GM23338 (cell line): ENCODE data around the gene CSTPP1. TPM values are rescaled to one million over a fixed set of nuclear protein-coding genes. Genes with fewer than 3 reads are reported as not detected.

ENCODE experiments used
- ATAC-seq: fragments of 200-7000 bp; cut with Tn5 transposase; 3 replicates; pipeline ENCODE4 v1.9.1; 2020
- DNase-seq: peaks from one replicate; pipeline ENCODE4 v3.0.0-alpha.2; 2015; ENCODE audit warnings: low spot score
- H2AFZ ChIP-seq: fragments of 200-600 bp; sonication (generic); 2 replicates; pipeline ENCODE4 v1.8.0; 2016; ENCODE audit warnings: antibody characterized with exemption, mild to moderate bottlenecking, moderate library complexity
- H3F3A ChIP-seq: fragments of 200-600 bp; sonication (generic); replicated peaks from 2 replicates; pipeline ENCODE4 v1.8.0; 2017; ENCODE audit warnings: antibody characterized with exemption, mixed run types, low read depth
- H3K27ac ChIP-seq: fragments of 200-600 bp; sonication (generic); 2 replicates; pipeline ENCODE4 v1.6.1; 2016; ENCODE audit warnings: low read depth
- H3K27me3 ChIP-seq: fragments of 200-600 bp; sonication (generic); 2 replicates; pipeline ENCODE4 v1.8.0; 2016; ENCODE audit warnings: mild to moderate bottlenecking, mixed run types, moderate library complexity; ENCODE audit not compliant: insufficient read depth
- H3K36me3 ChIP-seq: fragments of 200-600 bp; sonication (generic); 2 replicates; pipeline ENCODE4 v1.8.0; 2016; ENCODE audit warnings: mild to moderate bottlenecking; ENCODE audit not compliant: insufficient read depth
- H3K4me1 ChIP-seq: fragments of 200-600 bp; sonication (generic); 2 replicates; pipeline ENCODE4 v1.8.0; 2016; ENCODE audit warnings: mild to moderate bottlenecking, moderate library complexity; ENCODE audit not compliant: insufficient read depth
- H3K4me2 ChIP-seq: fragments of 200-600 bp; sonication (generic); 2 replicates; pipeline ENCODE4 v1.7.1; 2017; ENCODE audit warnings: mixed run types
- H3K4me3 ChIP-seq: fragments of 200-600 bp; sonication (generic); 2 replicates; pipeline ENCODE4 v1.6.1; 2016; ENCODE audit warnings: mixed run types
- H3K79me2 ChIP-seq: fragments of 200-600 bp; sonication (generic); replicated peaks from 2 replicates; pipeline ENCODE4 v1.8.0; 2017; ENCODE audit warnings: mild to moderate bottlenecking; ENCODE audit not compliant: insufficient read depth
- H3K9me2 ChIP-seq: fragments of 200-600 bp; sonication (generic); 2 replicates; pipeline ENCODE4 v1.8.0; 2017; ENCODE audit not compliant: insufficient read depth
- H4K20me1 ChIP-seq: fragments of 200-600 bp; sonication (generic); replicated peaks from 2 replicates; pipeline ENCODE4 v1.8.0; 2017; ENCODE audit warnings: mild to moderate bottlenecking; ENCODE audit not compliant: insufficient read depth
- H3K27ac Mint-ChIP-seq: 2 replicates; pipeline ENCODE4 v1.8.0; 2020; ENCODE audit warnings: inconsistent platforms, mild to moderate bottlenecking, moderate library complexity, mixed read lengths
- H3K27me3 Mint-ChIP-seq: 3 replicates; pipeline ENCODE4 v1.8.0; 2022; ENCODE audit warnings: low read depth, mild to moderate bottlenecking, moderate library complexity, mixed read lengths, inconsistent platforms; ENCODE audit not compliant: insufficient read depth, poor library complexity
- H3K36me3 Mint-ChIP-seq: 3 replicates; pipeline ENCODE4 v1.8.0; 2021; ENCODE audit warnings: low read depth, mild to moderate bottlenecking, inconsistent platforms, moderate library complexity, mixed read lengths
- H3K4me1 Mint-ChIP-seq: 3 replicates; pipeline ENCODE4 v1.8.0; 2020; ENCODE audit warnings: mild to moderate bottlenecking, inconsistent platforms, mixed read lengths
- H3K4me3 Mint-ChIP-seq: 3 replicates; pipeline ENCODE4 v1.8.0; 2021; ENCODE audit warnings: moderate library complexity, mild to moderate bottlenecking, inconsistent platforms, mixed read lengths
- H3K9me3 Mint-ChIP-seq: 3 replicates; pipeline ENCODE4 v1.8.0; 2020; ENCODE audit warnings: moderate library complexity, mild to moderate bottlenecking, inconsistent platforms, mixed read lengths
- EZH2 ChIP-seq: fragments of 200-600 bp; sonication (generic); IDR thresholded peaks from one replicate; pipeline ENCODE4 v1.8.0; 2017; ENCODE audit warnings: antibody characterized with exemption, mild to moderate bottlenecking, low read depth; ENCODE audit not compliant: unreplicated experiment
- EZH2phosphoT487 ChIP-seq: fragments of 200-600 bp; sonication (generic); IDR thresholded peaks from one replicate; pipeline ENCODE4 v1.8.1; 2018; ENCODE audit warnings: antibody characterized with exemption; ENCODE audit not compliant: unreplicated experiment
- JUNB ChIP-seq: IDR thresholded peaks from one replicate; pipeline ENCODE4 v1.6.1; 2016; ENCODE audit warnings: antibody characterized with exemption; ENCODE audit not compliant: unreplicated experiment
- STAT1 ChIP-seq: IDR thresholded peaks from one replicate; pipeline ENCODE4 v1.6.1; 2016; ENCODE audit warnings: antibody characterized with exemption; ENCODE audit not compliant: unreplicated experiment
- ZNF114 ChIP-seq: fragments of 250-450 bp; sonication (Bioruptor Pico); IDR thresholded peaks from 2 replicates; pipeline ENCODE4 v1.5.0; 2020; ENCODE audit warnings: mild to moderate bottlenecking, moderate library complexity
- polyA plus RNA-seq: library from polyadenylated mRNA; unstranded; fragments of >200 nt; fragmentation: Nextera tagmentation; extraction: Ambion mirVana; gene quantifications from 2 replicates; pipeline ENCODE4 v1.2.1, GENCODE V29; 2016
- total RNA-seq: library from RNA; depleted of rRNA; stranded (reverse); fragments of >200 nt; shearing (Covaris generic); gene quantifications from 2 replicates; pipeline ENCODE4 v1.2.3, GENCODE V29; 2014
- TF ChIP-seq, protein P1 (sequence below): fragments of 250-450 bp; sonication (Bioruptor Pico); IDR thresholded peaks from 2 replicates; pipeline ENCODE4 v1.5.0; 2020; ENCODE audit warnings: mild to moderate bottlenecking, moderate library complexity

CSTPP1 gene
- total and polyA plus RNA-seq, 2 experiments from 2014 or later, result 23.5 to 42.6 TPM

DNA sequence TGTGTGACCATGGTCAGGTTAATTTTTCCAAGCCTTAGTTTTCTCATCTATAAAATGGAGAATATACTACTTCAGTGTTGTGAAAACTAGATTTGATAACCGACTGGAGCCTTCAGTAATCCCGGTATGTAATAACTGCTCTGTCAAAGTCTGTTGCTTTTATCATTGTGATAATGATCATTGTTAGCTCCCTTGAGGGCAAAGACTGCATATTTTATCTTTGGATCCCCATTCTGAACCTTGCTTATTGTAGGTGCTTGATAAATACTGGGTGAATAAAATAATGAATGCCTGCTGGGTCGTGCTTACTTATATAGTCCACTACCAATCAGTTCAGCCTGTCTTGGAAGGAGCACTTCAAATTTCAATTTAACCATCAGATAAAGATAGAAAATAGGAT, 134.8 kb downstream of the CSTPP1 start:
- Histone ChIP-seq H3K79me2 (no peaks in the 10 kb centered on the region), H3K9me2 (no peaks in the 10 kb centered on the region), H3K27ac (0 out of 2 replicates have a peak overlapping the region, but pooled peaks have one; percentile 57), H4K20me1 (no peaks in the 10 kb centered on the region), H3K4me2 (no peak overlapping the region), H3K4me1 (peaks cover 20% of the 10 kb centered on the region), H3K36me3 (no peaks in the 10 kb centered on the region), H3F3A (0 out of 2 replicates have a peak, but pooled peaks cover 5% of the 10 kb centered on the region), H2AFZ (no peak overlapping the region), H3K27me3 (no peaks in the 10 kb centered on the region), H3K4me3 (no peak overlapping the region)
- Mint-ChIP-seq H3K27me3 (peaks cover 9% of the 10 kb centered on the region), H3K36me3 (no peaks in the 10 kb centered on the region), H3K9me3 (no peaks in the 10 kb centered on the region), H3K4me1 (peaks cover 25% of the 10 kb centered on the region), H3K27ac (no peak overlapping the region), H3K4me3 (no peak overlapping the region)
- ATAC-seq (no peak), DNase-seq (no peak)
- TF ChIP-seq, protein P1, sequence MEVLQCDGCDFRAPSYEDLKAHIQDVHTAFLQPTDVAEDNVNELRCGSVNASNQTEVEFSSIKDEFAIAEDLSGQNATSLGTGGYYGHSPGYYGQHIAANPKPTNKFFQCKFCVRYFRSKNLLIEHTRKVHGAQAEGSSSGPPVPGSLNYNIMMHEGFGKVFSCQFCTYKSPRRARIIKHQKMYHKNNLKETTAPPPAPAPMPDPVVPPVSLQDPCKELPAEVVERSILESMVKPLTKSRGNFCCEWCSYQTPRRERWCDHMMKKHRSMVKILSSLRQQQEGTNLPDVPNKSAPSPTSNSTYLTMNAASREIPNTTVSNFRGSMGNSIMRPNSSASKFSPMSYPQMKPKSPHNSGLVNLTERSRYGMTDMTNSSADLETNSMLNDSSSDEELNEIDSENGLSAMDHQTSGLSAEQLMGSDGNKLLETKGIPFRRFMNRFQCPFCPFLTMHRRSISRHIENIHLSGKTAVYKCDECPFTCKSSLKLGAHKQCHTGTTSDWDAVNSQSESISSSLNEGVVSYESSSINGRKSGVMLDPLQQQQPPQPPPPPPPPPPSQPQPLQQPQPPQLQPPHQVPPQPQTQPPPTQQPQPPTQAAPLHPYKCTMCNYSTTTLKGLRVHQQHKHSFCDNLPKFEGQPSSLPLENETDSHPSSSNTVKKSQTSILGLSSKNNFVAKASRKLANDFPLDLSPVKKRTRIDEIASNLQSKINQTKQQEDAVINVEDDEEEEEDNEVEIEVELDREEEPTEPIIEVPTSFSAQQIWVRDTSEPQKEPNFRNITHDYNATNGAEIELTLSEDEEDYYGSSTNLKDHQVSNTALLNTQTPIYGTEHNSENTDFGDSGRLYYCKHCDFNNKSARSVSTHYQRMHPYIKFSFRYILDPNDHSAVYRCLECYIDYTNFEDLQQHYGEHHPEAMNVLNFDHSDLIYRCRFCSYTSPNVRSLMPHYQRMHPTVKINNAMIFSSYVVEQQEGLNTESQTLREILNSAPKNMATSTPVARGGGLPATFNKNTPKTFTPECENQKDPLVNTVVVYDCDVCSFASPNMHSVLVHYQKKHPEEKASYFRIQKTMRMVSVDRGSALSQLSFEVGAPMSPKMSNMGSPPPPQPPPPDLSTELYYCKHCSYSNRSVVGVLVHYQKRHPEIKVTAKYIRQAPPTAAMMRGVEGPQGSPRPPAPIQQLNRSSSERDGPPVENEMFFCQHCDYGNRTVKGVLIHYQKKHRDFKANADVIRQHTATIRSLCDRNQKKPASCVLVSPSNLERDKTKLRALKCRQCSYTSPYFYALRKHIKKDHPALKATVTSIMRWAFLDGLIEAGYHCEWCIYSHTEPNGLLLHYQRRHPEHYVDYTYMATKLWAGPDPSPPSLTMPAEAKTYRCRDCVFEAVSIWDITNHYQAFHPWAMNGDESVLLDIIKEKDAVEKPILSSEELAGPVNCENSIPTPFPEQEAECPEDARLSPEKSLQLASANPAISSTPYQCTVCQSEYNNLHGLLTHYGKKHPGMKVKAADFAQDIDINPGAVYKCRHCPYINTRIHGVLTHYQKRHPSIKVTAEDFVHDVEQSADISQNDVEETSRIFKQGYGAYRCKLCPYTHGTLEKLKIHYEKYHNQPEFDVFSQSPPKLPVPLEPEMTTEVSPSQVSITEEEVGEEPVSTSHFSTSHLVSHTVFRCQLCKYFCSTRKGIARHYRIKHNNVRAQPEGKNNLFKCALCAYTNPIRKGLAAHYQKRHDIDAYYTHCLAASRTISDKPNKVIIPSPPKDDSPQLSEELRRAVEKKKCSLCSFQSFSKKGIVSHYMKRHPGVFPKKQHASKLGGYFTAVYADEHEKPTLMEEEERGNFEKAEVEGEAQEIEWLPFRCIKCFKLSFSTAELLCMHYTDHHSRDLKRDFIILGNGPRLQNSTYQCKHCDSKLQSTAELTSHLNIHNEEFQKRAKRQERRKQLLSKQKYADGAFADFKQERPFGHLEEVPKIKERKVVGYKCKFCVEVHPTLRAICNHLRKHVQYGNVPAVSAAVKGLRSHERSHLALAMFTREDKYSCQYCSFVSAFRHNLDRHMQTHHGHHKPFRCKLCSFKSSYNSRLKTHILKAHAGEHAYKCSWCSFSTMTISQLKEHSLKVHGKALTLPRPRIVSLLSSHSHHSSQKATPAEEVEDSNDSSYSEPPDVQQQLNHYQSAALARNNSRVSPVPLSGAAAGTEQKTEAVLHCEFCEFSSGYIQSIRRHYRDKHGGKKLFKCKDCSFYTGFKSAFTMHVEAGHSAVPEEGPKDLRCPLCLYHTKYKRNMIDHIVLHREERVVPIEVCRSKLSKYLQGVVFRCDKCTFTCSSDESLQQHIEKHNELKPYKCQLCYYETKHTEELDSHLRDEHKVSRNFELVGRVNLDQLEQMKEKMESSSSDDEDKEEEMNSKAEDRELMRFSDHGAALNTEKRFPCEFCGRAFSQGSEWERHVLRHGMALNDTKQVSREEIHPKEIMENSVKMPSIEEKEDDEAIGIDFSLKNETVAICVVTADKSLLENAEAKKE (CRISPR knock-in tag), result no peak

- Histone ChIP-seq H3K27ac (0 out of 2 replicates have a peak overlapping the region, but pooled peaks have one; percentile 57), H3K27me3 (no peaks in the 10 kb centered on the region), H3K4me2 (no peak overlapping the region), H3K9me2 (no peaks in the 10 kb centered on the region), H3K36me3 (no peaks in the 10 kb centered on the region), H4K20me1 (no peaks in the 10 kb centered on the region), H3K4me3 (no peak overlapping the region), H3K79me2 (no peaks in the 10 kb centered on the region), H3K4me1 (peaks cover 20% of the 10 kb centered on the region), H2AFZ (no peak overlapping the region), H3F3A (0 out of 2 replicates have a peak, but pooled peaks cover 5% of the 10 kb centered on the region)
- DNase-seq, result peak; percentile 34
- H3K4me1 Mint-ChIP-seq, result peaks cover 25% of the 10 kb centered on the region
- peak; percentile 42 for ATAC-seq
- no peak overlapping the region for H3K4me3 Mint-ChIP-seq
- H3K9me3 Mint-ChIP-seq, result no peaks in the 10 kb centered on the region
- H3K27ac Mint-ChIP-seq, result no peak overlapping the region; the same call in 1 of the 2 replicates
- H3K27me3 Mint-ChIP-seq, result peaks cover 9% of the 10 kb centered on the region
- H3K36me3 Mint-ChIP-seq, result no peaks in the 10 kb centered on the region
- TF ChIP-seq JUNB (no peak), EZH2 (no peak), ZNF114 (CRISPR knock-in tag) (no peak), STAT1 (no peak), EZH2phosphoT487 (no peak)
- TF ChIP-seq, protein P1 (CRISPR knock-in tag), result no peak
Measured at GRCh38 chr11:47071791-47072261, 135.3 kb downstream of the CSTPP1 start.
